ENCODE results near the gene AGBL4. TPM values are rescaled to one million over a fixed set of nuclear protein-coding genes. Genes with fewer than 3 reads are reported as not detected.

Gene AGBL4
- polyA plus RNA-seq, 1 donor (not counting 4 experiments of a cell fraction or from before 2014, with no cell fraction given) = not detected

DNA sequence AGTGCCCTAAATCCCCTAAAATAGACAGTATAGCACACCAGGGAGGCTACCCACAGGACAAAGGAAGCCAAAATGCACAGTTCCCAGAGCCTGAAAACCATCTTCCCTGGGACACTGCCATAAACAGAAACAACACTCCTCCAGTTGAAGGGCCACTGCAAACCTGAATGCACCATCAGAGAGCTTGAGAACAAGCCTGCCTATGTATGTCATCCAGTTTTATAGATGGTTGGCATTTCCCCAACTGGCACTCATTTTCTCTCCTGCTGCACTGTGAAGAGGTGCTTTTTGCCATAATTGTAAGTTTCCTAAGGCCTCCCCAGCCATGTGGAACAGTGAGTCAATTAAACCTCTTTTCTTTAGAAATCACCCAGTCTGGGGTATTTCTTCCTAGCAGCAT, 169.0 kb downstream of the AGBL4 start:
- no peak overlapping the region for H3K4me2 ChIP-seq (ENCODE audit: control insufficient read depth, extremely low read depth, insufficient read depth, low read depth, low read length)
- H3K27me3 ChIP-seq (ENCODE audit: control insufficient read depth, extremely low read depth, insufficient read depth, low read length) = no peaks in the 10 kb centered on the region
- no peak overlapping the region for H3K9ac ChIP-seq (ENCODE audit: control insufficient read depth, extremely low read depth, insufficient read depth, low read length)
- TF ChIP-seq, protein P1, sequence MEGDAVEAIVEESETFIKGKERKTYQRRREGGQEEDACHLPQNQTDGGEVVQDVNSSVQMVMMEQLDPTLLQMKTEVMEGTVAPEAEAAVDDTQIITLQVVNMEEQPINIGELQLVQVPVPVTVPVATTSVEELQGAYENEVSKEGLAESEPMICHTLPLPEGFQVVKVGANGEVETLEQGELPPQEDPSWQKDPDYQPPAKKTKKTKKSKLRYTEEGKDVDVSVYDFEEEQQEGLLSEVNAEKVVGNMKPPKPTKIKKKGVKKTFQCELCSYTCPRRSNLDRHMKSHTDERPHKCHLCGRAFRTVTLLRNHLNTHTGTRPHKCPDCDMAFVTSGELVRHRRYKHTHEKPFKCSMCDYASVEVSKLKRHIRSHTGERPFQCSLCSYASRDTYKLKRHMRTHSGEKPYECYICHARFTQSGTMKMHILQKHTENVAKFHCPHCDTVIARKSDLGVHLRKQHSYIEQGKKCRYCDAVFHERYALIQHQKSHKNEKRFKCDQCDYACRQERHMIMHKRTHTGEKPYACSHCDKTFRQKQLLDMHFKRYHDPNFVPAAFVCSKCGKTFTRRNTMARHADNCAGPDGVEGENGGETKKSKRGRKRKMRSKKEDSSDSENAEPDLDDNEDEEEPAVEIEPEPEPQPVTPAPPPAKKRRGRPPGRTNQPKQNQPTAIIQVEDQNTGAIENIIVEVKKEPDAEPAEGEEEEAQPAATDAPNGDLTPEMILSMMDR (optimal IDR thresholded peaks at IDR 0.05 in 1 of 3, IDR thresholded peaks at IDR 0.05 in 1 of 3, conservative IDR thresholded peaks at IDR 0.05 in 1 of 3; ENCODE audit: extremely low read depth in 1 of 3, insufficient read depth in 2 of 3, low read length in 3 of 3) = no peak
- no peak for TF ChIP-seq EZH2 (IDR thresholded peaks at IDR 0.05; ENCODE audit: low read length)
- dilution Hi-C loops (cut with MboI; ENCODE audit: extremely low pct_ligation_motif_present, low sequenced_read_pairs) = no loop called here
- H3K4me3 ChIP-seq (ENCODE audit: control insufficient read depth in 2 of 3, extremely low read depth in 1 of 3, insufficient read depth in 2 of 3, low read depth in 1 of 3, low read length in 3 of 3) = no peak overlapping the region
- H4K20me1 ChIP-seq (ENCODE audit: control insufficient read depth, extremely low read depth, insufficient read depth, low read length) = no peaks in the 10 kb centered on the region
- no peaks in the 10 kb centered on the region for H3K79me2 ChIP-seq (ENCODE audit: control insufficient read depth, insufficient read depth, low read length)
- H3K27ac ChIP-seq (ENCODE audit: control insufficient read depth, insufficient read depth, low read length) = no peak overlapping the region
- H3K36me3 ChIP-seq (ENCODE audit: control insufficient read depth in 2 of 2, extremely low read depth in 1 of 2, insufficient read depth in 2 of 2, low read length in 2 of 2) = no peaks in the 10 kb centered on the region
- no peaks in the 10 kb centered on the region for H3K4me1 ChIP-seq (ENCODE audit: control insufficient read depth, extremely low read depth, insufficient read depth, low read length)
- FAIRE-seq (no peak), DNase-seq (ENCODE audit: low read depth, low spot score) (no peak)
- H3K9me1 ChIP-seq (ENCODE audit: control insufficient read depth, extremely low read depth, insufficient read depth, low read length) = no peaks in the 10 kb centered on the region
- H2AFZ ChIP-seq (ENCODE audit: control insufficient read depth, low read length) = no peak overlapping the region
- H3K9me3 ChIP-seq (ENCODE audit: control insufficient read depth, low read depth, low read length) = no peaks in the 10 kb centered on the region

DNA sequence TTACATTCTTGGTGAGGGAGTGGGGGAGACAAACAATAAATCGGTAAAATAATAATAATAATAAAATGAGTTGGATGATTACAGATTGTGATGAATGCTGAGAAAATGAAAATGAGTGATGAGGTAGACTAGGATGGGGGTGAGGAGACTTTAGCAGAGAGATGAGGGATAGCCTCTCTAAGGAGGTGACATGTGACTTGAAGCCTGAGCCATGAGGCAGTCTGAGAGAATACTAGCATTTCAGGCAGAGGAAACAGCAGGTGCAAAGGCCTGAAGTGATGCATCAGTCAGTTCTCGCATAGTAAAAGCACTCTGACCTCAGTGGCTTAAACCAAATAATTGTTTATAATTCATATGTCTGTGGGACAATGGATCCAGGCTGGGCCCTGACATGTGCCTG, 181.2 kb downstream of the AGBL4 start:
- no peaks in the 10 kb centered on the region for H3K4me1 ChIP-seq (ENCODE audit: control insufficient read depth, extremely low read depth, insufficient read depth, low read length)
- no peak for TF ChIP-seq EZH2 (IDR thresholded peaks at IDR 0.05; ENCODE audit: low read length)
- TF ChIP-seq, protein P1 (optimal IDR thresholded peaks at IDR 0.05 in 1 of 3, IDR thresholded peaks at IDR 0.05 in 1 of 3, conservative IDR thresholded peaks at IDR 0.05 in 1 of 3; ENCODE audit: extremely low read depth in 1 of 3, insufficient read depth in 2 of 3, low read length in 3 of 3) = no peak

More for the DNA sequence above, 181.2 kb downstream of the AGBL4 start:
- DNase-seq (ENCODE audit: low read depth, low spot score) = no peak
- peaks cover 5% of the 10 kb centered on the region for H3K9me3 ChIP-seq (ENCODE audit: control insufficient read depth, low read depth, low read length)
- H3K4me2 ChIP-seq (ENCODE audit: control insufficient read depth, extremely low read depth, insufficient read depth, low read depth, low read length) = no peak overlapping the region
- no peaks in the 10 kb centered on the region for H3K79me2 ChIP-seq (ENCODE audit: control insufficient read depth, insufficient read depth, low read length)
- no peak overlapping the region for H3K4me3 ChIP-seq (ENCODE audit: control insufficient read depth in 2 of 3, extremely low read depth in 1 of 3, insufficient read depth in 2 of 3, low read depth in 1 of 3, low read length in 3 of 3)
- dilution Hi-C loops (cut with MboI; ENCODE audit: extremely low pct_ligation_motif_present, low sequenced_read_pairs) = no loop called here
- H2AFZ ChIP-seq (ENCODE audit: control insufficient read depth, low read length) = no peak overlapping the region
- no peaks in the 10 kb centered on the region for H3K36me3 ChIP-seq (ENCODE audit: control insufficient read depth in 2 of 2, extremely low read depth in 1 of 2, insufficient read depth in 2 of 2, low read length in 2 of 2)
- no peaks in the 10 kb centered on the region for H3K27me3 ChIP-seq (ENCODE audit: control insufficient read depth, extremely low read depth, insufficient read depth, low read length)
- no peaks in the 10 kb centered on the region for H4K20me1 ChIP-seq (ENCODE audit: control insufficient read depth, extremely low read depth, insufficient read depth, low read length)
- no peak overlapping the region for H3K9ac ChIP-seq (ENCODE audit: control insufficient read depth, extremely low read depth, insufficient read depth, low read length)
- H3K27ac ChIP-seq (ENCODE audit: control insufficient read depth, insufficient read depth, low read length) = no peak overlapping the region
- FAIRE-seq = no peak
- H3K9me1 ChIP-seq (ENCODE audit: control insufficient read depth, extremely low read depth, insufficient read depth, low read length) = no peaks in the 10 kb centered on the region

All from keratinocyte (primary cell).